PC-3 (cell line): Measurements from ENCODE around the gene EMP2.
"Not testable (repeated sequence)": the region's sequence is repeated elsewhere in the genome, so short reads cannot be mapped to it uniquely, and the experiment has no call there.

Experiments used
- CTCF ChIP-seq: fragments of 300-600 bp; sonication (generic); conservative IDR thresholded peaks from 2 replicates; pipeline ENCODE4 v1.5.1; 2017; ENCODE audit warnings: antibody characterized with exemption, low read depth, mild to moderate bottlenecking, low read length
- EZH2 ChIP-seq: fragments of 300-600 bp; sonication (generic); IDR thresholded peaks from one replicate; pipeline ENCODE4 v1.6.1; 2017; ENCODE audit warnings: antibody characterized with exemption, mild to moderate bottlenecking, low read length; ENCODE audit not compliant: unreplicated experiment
- EZH2phosphoT487 ChIP-seq: fragments of 300-600 bp; sonication (generic); IDR thresholded peaks from 2 replicates; pipeline ENCODE4 v1.6.1; 2018; ENCODE audit warnings: mild to moderate bottlenecking, antibody characterized with exemption, low read length, borderline replicate concordance

- TF ChIP-seq CTCF, EZH2, EZH2phosphoT487: not testable (repeated sequence)
Measured at GRCh38 chr16:10536328-10536727, 44.1 kb downstream of the EMP2 start.
